Stimulated activated memory B cell treated with anti-CD40 and anti-IgM and Interleukin-4, amounts not matched to agents 10 μg/mL and 1 μg/mL and 100 μg/mL, for 72 hours (primary cell): ENCODE measurements around the gene PNMA8C.

ENCODE experiments used
- ATAC-seq: fragments of 150-1000 bp; cut with Tn5 transposase; 2 replicates; pipeline ENCODE4 v1.10.0; 2021
- H3K27ac Mint-ChIP-seq: one replicate; pipeline ENCODE4 v1.8.0; 2022; ENCODE audit warnings: mild to moderate bottlenecking, mixed read lengths
- H3K27me3 Mint-ChIP-seq: one replicate; pipeline ENCODE4 v1.8.0; 2022; ENCODE audit warnings: mixed read lengths
- H3K36me3 Mint-ChIP-seq: one replicate; pipeline ENCODE4 v1.8.0; 2022; ENCODE audit warnings: mixed read lengths
- H3K4me1 Mint-ChIP-seq: one replicate; pipeline ENCODE4 v1.8.0; 2022; ENCODE audit warnings: mixed read lengths
- H3K4me3 Mint-ChIP-seq: one replicate; pipeline ENCODE4 v1.8.0; 2022; ENCODE audit warnings: mild to moderate bottlenecking, moderate library complexity, mixed read lengths
- H3K9me3 Mint-ChIP-seq: one replicate; pipeline ENCODE4 v1.8.0; 2022; ENCODE audit warnings: mixed read lengths

PNMA8C gene

DNA sequence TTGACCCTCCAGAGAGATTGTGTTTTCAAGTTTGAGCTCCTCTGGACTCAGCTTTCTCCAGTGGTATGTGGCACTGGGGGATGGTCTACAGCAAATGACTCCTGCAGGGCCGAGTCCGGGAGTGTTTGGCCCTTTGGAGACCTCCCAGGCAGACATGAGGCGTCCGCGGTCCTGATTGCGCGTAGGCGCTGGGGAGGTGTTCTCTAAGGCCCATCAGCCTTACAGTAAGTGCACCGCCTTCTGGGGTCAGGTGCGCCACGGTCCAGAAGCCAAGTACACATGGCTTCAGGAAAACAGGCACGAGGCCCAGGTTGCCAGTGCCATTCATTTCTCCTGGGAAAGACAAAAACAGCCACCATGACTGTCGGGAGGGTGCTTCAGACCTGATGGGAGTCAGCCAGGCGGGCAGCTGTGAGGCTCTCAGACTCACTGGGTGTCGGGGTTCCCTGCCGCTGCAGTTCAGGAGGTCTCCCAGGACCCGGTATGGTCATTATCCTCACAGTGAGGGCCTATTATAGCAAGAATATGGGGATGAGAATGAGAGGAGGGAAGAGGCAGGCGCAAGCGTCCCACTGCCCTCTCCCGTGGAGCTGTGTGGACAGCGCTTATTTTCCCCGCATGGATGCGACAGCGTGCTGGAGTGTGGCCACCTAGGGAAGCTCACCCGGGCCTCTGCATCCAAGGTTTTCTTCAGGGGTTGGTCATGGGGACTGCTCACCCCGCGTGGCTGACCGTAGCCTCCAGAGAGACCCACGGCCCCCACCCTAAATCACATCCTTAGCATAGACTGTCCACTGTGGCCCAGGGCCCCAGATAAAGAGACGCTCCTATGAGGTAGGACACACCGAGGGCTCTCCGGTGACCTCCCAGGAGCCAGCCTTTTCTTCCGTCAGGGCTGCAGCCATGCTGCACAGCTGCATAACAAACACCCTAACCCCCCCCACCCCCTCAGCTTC lies 37.2 kb downstream of the PNMA8C start:
- H3K4me3 Mint-ChIP-seq = no peak overlapping the region
- H3K4me1 Mint-ChIP-seq = no peaks in the 10 kb centered on the region
- peaks cover 59% of the 10 kb centered on the region for H3K36me3 Mint-ChIP-seq
- H3K27ac Mint-ChIP-seq = no peak overlapping the region
- ATAC-seq = no peak
- H3K27me3 Mint-ChIP-seq = no peaks in the 10 kb centered on the region
- H3K9me3 Mint-ChIP-seq = peaks cover 3% of the 10 kb centered on the region

DNA sequence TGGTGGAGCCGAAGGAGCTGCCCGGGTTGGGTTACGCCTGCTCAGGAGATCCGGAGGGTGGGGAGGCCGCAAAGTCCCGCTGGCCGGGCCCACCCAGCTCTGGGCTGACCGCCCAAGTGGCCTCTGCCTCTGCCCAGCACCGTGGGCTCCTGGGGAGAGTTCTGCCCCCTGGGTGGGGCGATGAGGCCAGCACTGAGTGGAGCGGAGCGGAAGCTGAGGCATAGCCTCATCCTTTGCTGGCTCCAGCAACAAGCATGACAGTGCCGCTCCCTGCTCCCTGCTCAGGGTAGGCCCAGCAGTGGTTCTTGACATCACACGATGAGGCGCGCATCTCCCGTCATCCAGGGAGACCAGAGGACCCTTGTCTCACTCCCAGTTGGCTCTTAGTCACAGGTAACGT lies 37.9 kb downstream of the PNMA8C start:
- Mint-ChIP-seq H3K4me1 (no peaks in the 10 kb centered on the region), H3K36me3 (peaks cover 62% of the 10 kb centered on the region), H3K4me3 (no peak overlapping the region), H3K27me3 (no peaks in the 10 kb centered on the region), H3K9me3 (peaks cover 3% of the 10 kb centered on the region), H3K27ac (no peak overlapping the region)
- no peak for ATAC-seq

DNA sequence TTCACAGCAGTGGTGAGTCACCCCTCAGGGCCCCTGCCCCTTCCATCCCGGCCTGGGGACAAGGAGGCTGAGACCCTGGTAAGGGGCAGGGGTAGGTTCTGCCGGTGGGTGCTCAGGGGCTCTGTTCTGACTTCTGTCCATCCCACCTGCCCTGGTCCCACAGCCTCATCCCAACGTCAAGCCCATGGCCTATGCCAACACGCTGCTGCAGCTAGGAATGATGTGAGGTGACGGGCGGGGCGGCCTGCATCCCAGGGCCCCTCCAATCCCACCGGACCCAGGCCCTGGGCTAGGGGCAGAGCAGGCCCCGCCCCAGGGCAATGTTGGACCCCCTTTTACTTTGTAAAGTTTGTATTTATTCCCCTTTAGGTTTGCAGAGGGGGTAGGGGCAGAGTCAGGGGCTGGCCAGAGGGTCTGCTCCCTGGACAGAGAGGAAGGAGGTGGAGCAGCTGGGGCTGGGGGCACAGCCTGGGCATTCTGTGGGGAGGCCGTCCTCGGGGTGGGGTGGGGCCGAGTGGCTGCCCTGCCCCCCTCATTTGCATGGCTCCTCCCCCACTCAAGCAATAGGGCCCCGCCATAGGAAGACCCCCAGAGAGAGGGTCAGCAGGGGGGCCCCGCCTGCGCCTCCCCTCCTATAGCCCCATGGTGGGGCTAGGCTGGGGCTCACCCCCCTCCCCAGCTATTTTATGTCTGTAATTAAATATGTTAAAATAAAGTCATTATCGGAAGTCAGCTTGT lies 38.4 kb downstream of the PNMA8C start:
- H3K4me1 Mint-ChIP-seq = no peaks in the 10 kb centered on the region
- no peak overlapping the region for H3K4me3 Mint-ChIP-seq
- no peaks in the 10 kb centered on the region for H3K27me3 Mint-ChIP-seq
- peaks cover 65% of the 10 kb centered on the region for H3K36me3 Mint-ChIP-seq
- peak; percentile 35 for ATAC-seq
- no peak overlapping the region for H3K27ac Mint-ChIP-seq
- peaks cover 3% of the 10 kb centered on the region for H3K9me3 Mint-ChIP-seq

DNA sequence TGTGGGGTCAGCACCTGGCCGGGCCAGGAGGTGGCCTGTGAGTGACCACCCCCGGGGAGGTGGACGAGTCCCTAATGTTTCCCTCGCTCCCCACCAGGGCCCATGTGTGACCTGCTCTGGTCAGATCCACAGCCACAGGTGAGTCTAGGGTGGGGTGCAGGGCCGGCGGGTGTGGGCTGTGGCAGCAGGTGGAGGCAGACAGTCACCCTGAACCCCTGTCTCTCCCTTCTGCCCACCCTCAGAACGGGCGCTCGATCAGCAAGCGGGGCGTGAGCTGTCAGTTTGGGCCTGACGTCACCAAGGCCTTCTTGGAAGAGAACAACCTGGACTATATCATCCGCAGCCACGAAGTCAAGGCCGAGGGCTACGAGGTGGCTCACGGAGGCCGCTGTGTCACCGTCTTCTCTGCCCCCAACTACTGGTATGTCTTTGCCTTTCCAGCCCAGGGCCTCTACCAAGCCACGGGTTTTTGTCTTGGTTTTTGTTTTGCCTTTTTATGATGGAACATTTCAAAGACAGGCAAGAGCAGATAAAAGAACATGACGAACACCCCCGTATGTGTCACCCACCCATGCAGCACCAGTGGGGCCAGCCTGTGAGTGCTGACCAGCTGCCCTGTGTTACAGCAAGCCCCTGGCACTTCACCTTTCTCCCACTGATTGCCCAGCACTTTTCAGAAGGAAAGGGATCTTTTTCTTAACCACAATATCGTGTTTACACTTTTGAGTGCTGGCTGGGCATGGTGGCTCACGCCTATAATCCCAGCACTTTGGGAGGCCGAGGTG lies 40.2 kb downstream of the PNMA8C start:
- ATAC-seq = no peak
- H3K9me3 Mint-ChIP-seq = peaks cover 3% of the 10 kb centered on the region
- H3K36me3 Mint-ChIP-seq = peaks cover 82% of the 10 kb centered on the region
- no peak overlapping the region for H3K4me3 Mint-ChIP-seq
- no peak overlapping the region for H3K27ac Mint-ChIP-seq
- no peaks in the 10 kb centered on the region for H3K4me1 Mint-ChIP-seq
- H3K27me3 Mint-ChIP-seq = no peaks in the 10 kb centered on the region

DNA sequence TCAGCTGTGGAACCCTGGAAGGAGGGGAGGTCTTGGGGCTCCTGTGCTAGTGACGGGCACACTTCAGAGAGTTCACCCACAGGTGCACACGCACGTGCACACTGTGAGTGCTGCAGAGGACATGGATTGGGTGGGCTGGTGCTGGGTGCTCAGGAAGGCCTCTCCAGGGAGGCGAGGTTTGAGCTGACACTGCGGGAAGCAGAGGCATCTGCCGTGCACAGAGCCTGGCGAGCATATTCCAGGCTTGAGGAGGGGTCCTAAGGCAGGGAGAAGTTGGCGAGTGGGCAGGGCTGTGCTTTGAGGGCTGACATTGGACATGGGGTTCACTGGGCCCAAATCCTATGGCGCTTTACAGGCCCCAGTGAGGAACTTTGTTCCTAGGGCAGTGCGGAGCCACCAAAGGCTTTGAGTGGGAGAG lies 41.0 kb downstream of the PNMA8C start:
- ATAC-seq = no peak
- Mint-ChIP-seq H3K36me3 (peaks cover 82% of the 10 kb centered on the region), H3K9me3 (peaks cover 3% of the 10 kb centered on the region), H3K4me1 (no peaks in the 10 kb centered on the region), H3K27me3 (no peaks in the 10 kb centered on the region), H3K27ac (no peak overlapping the region), H3K4me3 (no peak overlapping the region)

DNA sequence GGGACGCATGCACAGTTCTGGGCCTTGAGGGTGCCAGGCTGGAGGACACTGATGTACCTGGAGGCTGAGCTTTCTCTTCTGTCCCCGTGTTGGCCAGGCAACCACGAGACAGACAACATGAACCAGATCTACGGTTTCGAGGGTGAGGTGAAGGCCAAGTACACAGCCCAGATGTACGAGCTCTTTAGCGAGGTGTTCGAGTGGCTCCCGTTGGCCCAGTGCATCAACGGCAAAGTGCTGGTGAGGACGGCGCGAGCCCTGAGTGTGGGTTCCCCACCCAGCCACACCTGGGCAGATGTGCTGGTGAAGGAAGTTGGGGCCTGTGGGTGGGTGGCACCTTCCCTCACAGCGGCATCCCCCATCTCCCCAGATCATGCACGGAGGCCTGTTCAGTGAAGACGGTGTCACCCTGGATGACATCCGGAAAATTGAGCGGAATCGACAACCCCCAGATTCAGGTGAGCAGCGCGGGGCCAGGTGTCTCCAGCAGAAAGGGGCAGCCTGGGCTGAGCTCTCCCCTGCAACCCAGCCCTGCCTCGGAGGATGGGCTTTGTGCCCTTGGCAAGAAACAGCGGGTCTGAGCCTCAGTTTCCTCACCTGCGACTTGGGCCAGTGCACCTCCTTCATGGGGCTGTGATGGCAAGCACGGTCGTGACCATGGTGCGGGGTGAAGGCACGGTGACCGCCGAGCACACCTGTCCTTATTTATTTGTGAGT lies 41.6 kb downstream of the PNMA8C start:
- Mint-ChIP-seq H3K36me3 (peaks cover 83% of the 10 kb centered on the region), H3K4me3 (no peak overlapping the region), H3K4me1 (no peaks in the 10 kb centered on the region), H3K27ac (no peak overlapping the region), H3K9me3 (peaks cover 3% of the 10 kb centered on the region), H3K27me3 (no peaks in the 10 kb centered on the region)
- ATAC-seq = no peak

DNA sequence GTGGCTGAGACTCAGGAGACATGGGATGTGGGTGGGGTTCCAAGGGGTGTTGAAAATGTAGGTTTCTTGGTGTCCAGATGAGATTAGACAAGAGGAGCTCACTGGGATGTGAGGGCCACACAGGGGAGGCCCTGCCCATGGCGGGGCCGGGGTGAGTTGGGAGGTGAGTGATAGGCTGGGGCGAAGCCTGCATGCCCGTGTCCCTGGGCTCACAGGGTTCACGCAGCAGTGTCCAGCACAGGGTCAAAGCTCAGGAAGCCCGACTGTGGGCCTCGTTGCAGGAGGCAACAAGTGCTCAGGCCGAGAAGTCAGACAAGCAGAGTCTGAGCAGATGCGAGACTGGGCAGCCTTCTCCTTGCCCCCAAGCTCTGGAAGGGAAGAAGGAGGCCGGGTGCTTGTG lies 42.6 kb downstream of the PNMA8C start:
- no peak for ATAC-seq
- no peak overlapping the region for H3K4me3 Mint-ChIP-seq
- H3K9me3 Mint-ChIP-seq = peaks cover 3% of the 10 kb centered on the region
- H3K4me1 Mint-ChIP-seq = no peaks in the 10 kb centered on the region
- H3K36me3 Mint-ChIP-seq = peaks cover 83% of the 10 kb centered on the region
- no peak overlapping the region for H3K27ac Mint-ChIP-seq
- no peaks in the 10 kb centered on the region for H3K27me3 Mint-ChIP-seq

DNA sequence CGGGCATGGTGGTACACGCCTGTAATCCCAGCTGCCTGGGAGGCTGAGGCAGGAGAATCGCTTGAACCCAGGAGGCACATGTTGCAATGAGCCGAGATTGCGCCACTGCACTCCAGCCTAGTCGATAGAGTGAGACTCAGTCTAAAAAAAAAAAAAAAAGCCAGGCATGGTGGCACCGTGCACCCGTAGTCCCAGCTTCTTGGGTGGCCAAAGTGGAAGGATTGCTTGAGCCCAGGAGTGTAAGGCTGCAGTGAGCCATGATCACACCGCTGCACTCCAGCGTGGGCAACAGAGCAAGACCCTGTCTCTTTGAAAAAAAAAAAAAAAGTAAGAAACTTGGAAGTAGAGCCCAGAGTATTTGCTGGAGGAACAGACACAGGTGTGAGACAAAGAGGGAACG lies 43.1 kb downstream of the PNMA8C start:
- peaks cover 3% of the 10 kb centered on the region for H3K9me3 Mint-ChIP-seq
- H3K27me3 Mint-ChIP-seq = no peaks in the 10 kb centered on the region
- H3K4me3 Mint-ChIP-seq = no peak overlapping the region
- no peak overlapping the region for H3K27ac Mint-ChIP-seq
- ATAC-seq = no peak
- peaks cover 5% of the 10 kb centered on the region for H3K4me1 Mint-ChIP-seq
- peaks cover 86% of the 10 kb centered on the region for H3K36me3 Mint-ChIP-seq

DNA sequence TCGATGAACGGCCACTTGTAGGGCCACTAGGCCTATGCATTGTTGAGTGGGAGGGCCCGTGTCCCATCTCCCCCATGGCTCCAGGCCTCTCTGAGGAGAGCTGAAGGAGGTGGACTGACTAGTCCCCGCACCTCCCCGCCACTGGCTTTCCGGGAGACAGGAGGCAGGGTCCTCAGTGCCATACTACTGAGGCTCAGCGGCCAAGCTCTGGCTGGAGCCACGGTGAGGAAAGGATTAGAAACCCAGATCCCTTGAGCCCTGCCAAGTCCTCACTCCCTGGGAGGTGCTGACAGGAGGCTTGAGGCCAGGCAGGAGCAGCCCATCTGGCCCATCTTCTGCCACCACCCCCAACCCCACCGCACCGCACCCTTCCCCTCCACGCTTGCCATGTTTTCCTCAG lies 44.3 kb downstream of the PNMA8C start:
- Mint-ChIP-seq H3K4me3 (no peak overlapping the region), H3K9me3 (peaks cover 2% of the 10 kb centered on the region), H3K36me3 (peaks cover 86% of the 10 kb centered on the region), H3K4me1 (peaks cover 15% of the 10 kb centered on the region), H3K27me3 (no peaks in the 10 kb centered on the region), H3K27ac (no peak overlapping the region)
- no peak for ATAC-seq

DNA sequence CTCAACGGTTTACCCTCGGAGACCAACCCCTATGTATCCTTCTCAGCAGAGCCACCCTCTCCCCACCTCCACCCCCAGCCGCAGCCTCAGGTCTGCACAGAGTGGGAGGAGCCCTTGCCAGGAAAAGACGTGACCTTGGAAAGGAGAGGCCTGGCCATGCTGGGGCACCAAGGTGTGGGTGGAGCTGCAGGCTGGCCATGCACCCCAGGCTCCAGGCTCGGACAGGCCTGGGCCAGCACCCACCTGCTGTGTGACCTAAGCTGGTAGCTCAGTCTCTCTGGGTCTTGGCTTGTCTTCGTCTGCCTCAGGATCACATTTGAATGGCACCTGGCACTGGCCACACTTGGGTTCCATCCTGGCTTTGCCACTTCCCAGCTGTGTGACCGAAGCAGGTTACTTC lies 44.9 kb downstream of the PNMA8C start:
- peaks cover 86% of the 10 kb centered on the region for H3K36me3 Mint-ChIP-seq

DNA sequence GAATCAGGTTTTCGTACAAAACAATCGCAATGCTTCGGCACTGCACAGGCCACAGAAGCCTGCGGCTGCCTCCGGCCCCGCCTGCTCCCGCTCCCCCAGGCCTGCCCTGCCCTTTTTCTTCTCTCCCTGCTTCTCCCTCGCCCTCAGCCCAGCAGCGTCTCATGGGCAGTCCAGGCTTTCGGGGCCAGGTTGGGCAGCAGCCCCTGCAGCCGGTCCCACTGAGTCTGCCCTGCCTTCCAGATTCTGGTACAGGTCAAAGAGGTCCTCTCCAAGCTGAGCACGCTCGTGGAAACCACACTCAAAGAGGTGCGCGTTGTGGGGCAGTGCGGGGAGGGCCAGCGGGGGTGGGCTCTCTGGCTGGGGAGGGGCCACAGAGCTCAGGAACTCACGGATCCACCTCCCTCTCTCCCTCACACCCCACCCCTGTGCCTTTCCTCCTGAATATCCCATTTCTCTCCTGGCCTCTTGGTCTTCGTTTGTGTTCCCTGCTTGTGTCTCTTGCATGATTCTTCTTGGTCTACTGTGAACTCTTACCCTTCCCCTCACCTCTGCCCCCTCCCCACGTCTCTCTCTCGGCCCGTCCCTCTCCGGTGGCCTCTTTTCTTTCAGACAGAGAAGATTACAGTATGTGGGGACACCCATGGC lies 45.4 kb downstream of the PNMA8C start:
- Mint-ChIP-seq H3K36me3 (peaks cover 86% of the 10 kb centered on the region), H3K4me3 (no peak overlapping the region), H3K4me1 (peaks cover 17% of the 10 kb centered on the region), H3K27me3 (no peaks in the 10 kb centered on the region), H3K9me3 (no peaks in the 10 kb centered on the region), H3K27ac (no peak overlapping the region)
- no peak for ATAC-seq

More for the DNA sequence above, 44.9 kb downstream of the PNMA8C start:
- H3K9me3 Mint-ChIP-seq = no peaks in the 10 kb centered on the region
- no peaks in the 10 kb centered on the region for H3K27me3 Mint-ChIP-seq
- no peak overlapping the region for H3K27ac Mint-ChIP-seq
- H3K4me1 Mint-ChIP-seq = peaks cover 17% of the 10 kb centered on the region
- no peak for ATAC-seq
- H3K4me3 Mint-ChIP-seq = no peak overlapping the region

DNA sequence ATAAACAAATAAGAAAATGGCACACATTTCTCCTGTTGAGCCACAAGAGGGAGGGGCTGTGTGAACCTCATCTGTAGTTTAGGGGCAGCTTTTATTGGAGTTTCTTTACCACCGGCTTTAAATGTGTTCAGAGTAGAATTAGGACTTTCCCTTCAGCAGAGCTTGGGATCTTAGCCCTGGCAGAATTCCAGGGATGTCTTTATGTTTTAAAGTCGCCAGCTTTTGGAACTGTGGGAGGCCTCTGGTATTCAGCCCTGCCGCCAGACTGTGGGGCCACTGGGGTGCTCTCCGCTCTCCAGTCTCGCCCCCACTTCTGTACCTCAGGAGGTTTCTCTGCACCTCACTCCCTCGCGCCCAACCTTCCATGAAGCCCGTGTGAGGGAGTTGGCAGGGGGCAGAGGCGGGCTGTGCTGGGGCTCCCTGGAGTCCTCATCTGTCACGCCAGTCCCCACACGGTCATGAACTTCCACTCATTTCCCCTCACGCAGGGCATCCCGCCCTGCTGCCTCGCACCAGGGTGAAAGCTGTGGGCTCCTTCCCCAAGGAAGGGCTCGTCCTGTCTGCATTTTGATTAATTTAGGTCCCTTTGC lies 46.9 kb downstream of the PNMA8C start:
- Mint-ChIP-seq H3K4me3 (no peak overlapping the region), H3K9me3 (no peaks in the 10 kb centered on the region), H3K27me3 (no peaks in the 10 kb centered on the region), H3K4me1 (peaks cover 17% of the 10 kb centered on the region), H3K27ac (no peak overlapping the region), H3K36me3 (peaks cover 86% of the 10 kb centered on the region)
- ATAC-seq = no peak

DNA sequence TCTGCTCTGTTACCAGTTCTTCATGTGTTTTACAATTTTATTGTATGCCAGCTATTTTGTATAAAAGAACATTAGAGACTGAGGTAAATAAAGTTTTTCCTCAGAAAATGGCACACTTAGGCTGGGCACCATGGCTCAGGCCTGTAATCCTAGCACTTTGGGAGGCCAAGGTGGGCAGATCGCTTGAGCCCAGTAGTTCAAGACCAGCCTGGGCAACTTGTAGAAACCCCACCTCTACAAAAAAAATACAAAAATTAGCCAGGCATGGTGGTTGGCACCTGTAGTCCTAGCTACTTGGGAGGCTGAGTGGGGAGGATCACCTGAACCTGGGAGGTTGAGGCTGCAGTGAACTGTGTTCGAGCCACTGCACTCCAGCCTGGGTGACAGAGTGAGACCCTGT lies 47.4 kb downstream of the PNMA8C start:
- H3K36me3 Mint-ChIP-seq = peaks cover 88% of the 10 kb centered on the region
- peak overlapping the region; percentile 0 for H3K27ac Mint-ChIP-seq
- H3K9me3 Mint-ChIP-seq = no peaks in the 10 kb centered on the region
- no peaks in the 10 kb centered on the region for H3K27me3 Mint-ChIP-seq
- H3K4me3 Mint-ChIP-seq = no peak overlapping the region
- no peak for ATAC-seq
- H3K4me1 Mint-ChIP-seq = peaks cover 17% of the 10 kb centered on the region

DNA sequence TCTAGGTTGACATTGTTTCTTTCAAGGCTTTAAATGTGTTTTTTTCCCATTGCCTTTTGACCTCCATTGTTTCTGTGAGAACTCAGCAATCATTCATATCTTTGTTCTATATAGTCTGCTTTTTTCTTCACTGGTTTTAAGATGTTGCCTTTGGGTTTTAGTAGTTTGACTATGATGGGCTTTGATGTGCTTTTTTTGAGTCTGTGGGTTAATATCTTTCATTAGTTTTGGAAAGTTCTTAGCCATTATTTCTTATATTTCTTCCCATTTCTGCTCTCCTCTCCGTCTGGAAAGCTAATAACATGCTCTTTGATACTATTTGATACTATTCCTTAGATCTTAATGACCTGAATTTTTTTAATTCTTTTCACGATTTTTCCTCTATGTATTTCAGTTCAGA lies 48.0 kb downstream of the PNMA8C start:
- H3K27ac Mint-ChIP-seq = peak overlapping the region; percentile 0
- H3K4me1 Mint-ChIP-seq = peaks cover 17% of the 10 kb centered on the region
- no peaks in the 10 kb centered on the region for H3K27me3 Mint-ChIP-seq
- H3K9me3 Mint-ChIP-seq = no peaks in the 10 kb centered on the region
- H3K4me3 Mint-ChIP-seq = no peak overlapping the region
- ATAC-seq = no peak
- H3K36me3 Mint-ChIP-seq = peaks cover 90% of the 10 kb centered on the region
